ENCODE data around the gene LOXL1. TPM values are rescaled to one million over a fixed set of nuclear protein-coding genes. Genes with fewer than 3 reads are reported as not detected.

LOXL1 gene
- polyA plus RNA-seq, 3 donors, result 0.07 TPM; not detected in 2

GRCh38 chr15:73968461-73968860, 42.2 kb downstream of the LOXL1 start:
- H4K20me1 ChIP-seq (ENCODE audit: insufficient read depth, low read length), result no peaks in the 10 kb centered on the region
- H3K4me3 ChIP-seq (replicated peaks in 1 of 3; ENCODE audit: low read depth in 2 of 3, low read length in 3 of 3), result no peak overlapping the region
- DNase-seq, result no peak
- no peaks in the 10 kb centered on the region for H3K36me3 Mint-ChIP-seq
- H3K27ac Mint-ChIP-seq, result no peak overlapping the region
- H3K4me1 Mint-ChIP-seq, result peaks cover 20% of the 10 kb centered on the region
- H3K79me2 ChIP-seq (ENCODE audit: insufficient read depth, low read length), result no peaks in the 10 kb centered on the region
- intact Hi-C loops (cut with micrococcal nuclease), result no loop called here
- peaks cover 19 to 27% of the 10 kb centered on the region in 2 donors for H3K4me1 ChIP-seq (ENCODE audit: control insufficient read depth in 1 of 2, insufficient read depth in 2 of 2, low read length in 2 of 2)
- no CpG with 5 or more reads among the region's 3 CpGs for WGBS (ENCODE audit: insufficient coverage)
- no peak overlapping the region for H3K9ac ChIP-seq (ENCODE audit: insufficient read depth, low read length, poor library complexity, severe bottlenecking)
- TF ChIP-seq CTCF (IDR thresholded peaks at IDR 0.05), result no peak
- no peak overlapping the region for H2AFZ ChIP-seq (ENCODE audit: insufficient read depth, low read depth, low read length, poor library complexity, severe bottlenecking)
- H3K36me3 ChIP-seq (replicated peaks in 1 of 2; ENCODE audit: control insufficient read depth in 1 of 2, insufficient read depth in 2 of 2, low read length in 2 of 2), result no peaks in the 10 kb centered on the region
- no peak overlapping the region for H3K27ac ChIP-seq (ENCODE audit: low read depth in 1 of 2, low read length in 2 of 2)
- H3K4me2 ChIP-seq (replicated peaks; ENCODE audit: extremely low read depth, low read length, poor library complexity, severe bottlenecking), result no peak overlapping the region
- H3K9me3 ChIP-seq (replicated peaks in 1 of 2; ENCODE audit: control insufficient read depth in 1 of 2, insufficient read depth in 1 of 2, low read length in 2 of 2), result no peaks in the 10 kb centered on the region
- H3K4me3 Mint-ChIP-seq, result no peak overlapping the region
- peaks cover 0 to 2% (median 1%) of the 10 kb centered on the region in 3 donors for H3K27me3 Mint-ChIP-seq (ENCODE audit: low read depth in 3 of 3)
- no peaks in the 10 kb centered on the region for H3K27me3 ChIP-seq (ENCODE audit: control insufficient read depth in 2 of 2, insufficient read depth in 2 of 2, low read length in 2 of 2)
- no peaks in the 10 kb centered on the region for H3K9me3 Mint-ChIP-seq

GRCh38 chr15:73969151-73969759, 43.0 kb downstream of the LOXL1 start:
- H3K36me3 Mint-ChIP-seq, result peaks cover 0 to under 1% of the 10 kb centered on the region in 2 donors
- peak overlapping the region in 1 of 7 donors; percentile 50 for H3K27ac Mint-ChIP-seq
- no peaks in the 10 kb centered on the region for H3K27me3 ChIP-seq (ENCODE audit: control insufficient read depth in 2 of 2, insufficient read depth in 2 of 2, low read length in 2 of 2)
- H3K27ac ChIP-seq (ENCODE audit: low read depth in 1 of 2, low read length in 2 of 2), result no peak overlapping the region
- peaks cover 0 to 4% (median 1%) of the 10 kb centered on the region in 3 donors for H3K27me3 Mint-ChIP-seq (ENCODE audit: low read depth in 3 of 3)
- no peak overlapping the region for H3K9ac ChIP-seq (ENCODE audit: insufficient read depth, low read length, poor library complexity, severe bottlenecking)
- no peak overlapping the region for H2AFZ ChIP-seq (ENCODE audit: insufficient read depth, low read depth, low read length, poor library complexity, severe bottlenecking)
- no peaks in the 10 kb centered on the region for H3K36me3 ChIP-seq (replicated peaks in 1 of 2; ENCODE audit: control insufficient read depth in 1 of 2, insufficient read depth in 2 of 2, low read length in 2 of 2)
- peaks cover 20% of the 10 kb centered on the region for H3K4me1 Mint-ChIP-seq
- no peak for TF ChIP-seq CTCF (IDR thresholded peaks at IDR 0.05)
- 81% methylated on average over 5 of the region's 6 CpGs for WGBS (ENCODE audit: insufficient coverage)
- peaks cover 19 to 27% of the 10 kb centered on the region in 2 donors for H3K4me1 ChIP-seq (ENCODE audit: control insufficient read depth in 1 of 2, insufficient read depth in 2 of 2, low read length in 2 of 2)
- H3K4me3 Mint-ChIP-seq, result no peak overlapping the region
- H3K79me2 ChIP-seq (ENCODE audit: insufficient read depth, low read length), result no peaks in the 10 kb centered on the region
- no peak overlapping the region for H3K4me2 ChIP-seq (replicated peaks; ENCODE audit: extremely low read depth, low read length, poor library complexity, severe bottlenecking)
- no peaks in the 10 kb centered on the region for H4K20me1 ChIP-seq (ENCODE audit: insufficient read depth, low read length)
- H3K9me3 ChIP-seq (replicated peaks in 1 of 2; ENCODE audit: control insufficient read depth in 1 of 2, insufficient read depth in 1 of 2, low read length in 2 of 2), result peaks cover under 1 to 1% of the 10 kb centered on the region in 2 donors
- intact Hi-C loops (cut with micrococcal nuclease), result no loop called here
- no peak overlapping the region for H3K4me3 ChIP-seq (replicated peaks in 1 of 3; ENCODE audit: low read depth in 2 of 3, low read length in 3 of 3)
- no peak for DNase-seq
- peaks cover 0 to 5% (median 2%) of the 10 kb centered on the region in 7 donors for H3K9me3 Mint-ChIP-seq

Data from CD14-positive monocyte (primary cell).